Measurements from ENCODE around the gene NTSR1.

Gene NTSR1

GRCh38 chr20:62740286-62741141 lies 31.9 kb downstream of the NTSR1 start:
- peak; percentile 88 for DNase-seq (ENCODE audit: low read depth)

- DNase-seq (ENCODE audit: low read depth), result peak; percentile 7
These were observed 32.6 kb downstream of the NTSR1 start for GRCh38 chr20:62741191-62741691.

- DNase-seq (ENCODE audit: low read depth), result no peak
These were observed 33.3 kb downstream of the NTSR1 start for GRCh38 chr20:62741701-62742491.

DNA sequence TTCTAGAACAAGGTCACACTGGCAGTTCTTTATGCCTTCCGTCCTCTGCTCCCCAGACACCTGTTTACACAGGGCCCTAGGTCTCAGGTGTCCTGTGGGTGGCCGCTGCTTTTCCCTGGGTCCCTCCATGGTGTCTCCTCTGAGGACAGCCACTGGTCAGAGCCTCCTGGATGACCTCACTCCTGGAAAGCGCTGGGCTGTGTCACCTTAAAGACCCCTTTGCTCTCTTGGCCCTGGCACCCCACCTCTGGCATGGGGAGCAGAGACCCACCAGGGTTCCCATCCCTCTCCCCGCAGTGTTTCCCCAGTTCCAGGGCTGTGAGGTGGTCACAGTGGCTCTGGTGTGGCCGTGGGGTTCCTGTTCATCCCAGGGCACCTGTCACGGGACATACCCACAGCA lies 33.9 kb downstream of the NTSR1 start:
- no peak for DNase-seq (ENCODE audit: low read depth)

GRCh38 chr20:62742979-62743776 lies 34.5 kb downstream of the NTSR1 start:
- no peak for DNase-seq (ENCODE audit: low read depth)

DNA sequence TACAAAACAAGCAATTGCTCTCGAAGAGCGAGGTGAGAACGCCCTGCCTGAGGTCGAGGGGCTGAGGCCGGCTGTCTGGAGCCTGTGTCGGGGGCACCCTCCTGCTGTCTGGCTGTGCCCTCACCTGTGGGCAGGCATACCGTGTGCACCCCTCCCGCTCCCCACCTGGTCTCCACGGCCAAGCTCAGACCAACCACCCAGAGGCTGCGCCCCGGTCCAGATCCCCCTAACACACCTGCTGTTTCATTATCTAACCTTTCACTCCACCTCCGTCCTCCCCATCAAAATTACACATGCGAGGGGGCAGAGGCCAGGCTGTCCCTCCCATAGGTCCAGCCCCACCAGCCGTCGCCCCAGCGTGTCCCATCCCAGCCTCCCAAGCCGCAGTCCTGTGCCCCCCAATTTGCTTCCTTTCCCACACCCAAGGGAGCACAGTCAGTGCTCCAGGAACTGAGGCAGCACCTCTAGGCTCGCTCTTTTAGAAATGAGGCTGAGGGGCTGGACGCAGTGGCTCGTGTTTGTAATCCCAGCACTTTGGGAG lies 35.2 kb downstream of the NTSR1 start:
- no peak for DNase-seq (ENCODE audit: low read depth)

DNA sequence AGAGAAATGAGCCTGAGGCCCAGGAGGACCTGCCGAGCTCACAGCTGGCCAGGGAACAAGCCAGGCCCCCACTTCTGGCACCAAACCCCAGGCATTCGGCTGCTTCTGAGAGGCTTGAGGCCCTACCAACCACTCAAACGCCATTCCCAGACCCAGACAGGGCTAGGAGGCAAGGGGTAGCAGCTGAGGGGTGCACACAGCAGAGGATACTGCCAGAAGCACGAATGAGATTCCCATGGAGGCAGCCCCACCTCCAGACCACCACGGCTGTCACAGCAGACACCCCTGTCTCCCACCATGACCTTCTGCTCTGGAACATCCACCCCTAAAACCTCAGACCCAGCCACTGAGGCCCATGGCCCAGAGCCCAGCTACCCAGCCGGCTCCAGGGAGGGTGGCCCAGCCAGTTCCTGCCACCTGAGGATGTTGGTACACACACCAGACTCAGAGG lies 36.1 kb downstream of the NTSR1 start:
- no peak for DNase-seq (ENCODE audit: low read depth)

- DNase-seq (ENCODE audit: low read depth), result no peak
These were observed 36.8 kb downstream of the NTSR1 start for GRCh38 chr20:62745279-62745951.

DNA sequence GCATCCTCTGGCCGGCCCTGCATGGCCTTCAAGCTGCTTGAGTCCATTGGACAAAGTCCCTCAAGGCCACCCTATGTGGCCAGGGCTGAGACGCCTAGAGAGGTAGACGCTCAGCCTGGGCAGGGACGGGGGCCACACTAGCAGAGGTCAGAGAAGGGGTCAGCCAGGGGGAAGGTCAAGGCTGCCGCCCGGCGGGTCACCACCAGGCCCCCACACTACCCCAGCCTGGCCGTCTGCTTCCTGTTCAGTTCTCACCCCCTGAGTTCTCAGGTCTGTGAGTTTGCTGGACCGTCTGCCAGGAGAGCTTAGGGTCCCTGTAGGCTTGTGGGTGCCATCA lies 37.3 kb downstream of the NTSR1 start:
- no peak for DNase-seq (ENCODE audit: low read depth)

GRCh38 chr20:62748311-62748710 lies 39.7 kb downstream of the NTSR1 start:
- no peak for DNase-seq (ENCODE audit: low read depth)

DNA sequence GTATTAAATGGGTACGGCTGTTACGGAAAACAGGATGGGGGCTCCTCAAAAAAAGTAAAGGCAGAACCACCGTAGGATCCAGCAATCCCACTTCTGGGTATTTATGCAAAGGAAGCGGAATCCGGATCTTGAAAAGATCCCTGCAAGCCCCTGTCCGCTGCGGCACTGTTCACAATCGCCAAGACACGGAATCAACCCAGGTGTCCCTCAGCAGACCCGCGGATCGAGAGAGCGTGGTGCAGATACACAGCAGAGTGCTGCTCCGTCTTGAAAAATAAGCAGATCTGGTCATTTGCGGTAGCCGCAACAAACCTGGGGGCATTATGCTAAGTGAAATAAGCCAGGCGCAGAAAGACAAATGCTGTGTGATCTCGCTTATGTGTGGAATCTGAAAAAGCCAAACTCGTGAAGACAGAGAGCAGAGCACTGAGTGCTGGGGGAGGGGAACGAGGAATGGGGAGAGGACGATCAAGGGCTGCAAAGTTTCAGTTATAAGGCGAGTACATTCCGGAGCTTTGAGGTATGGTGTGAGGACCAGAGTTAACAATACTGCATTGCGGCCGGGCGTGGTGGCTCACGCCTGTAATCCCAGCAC lies 41.3 kb downstream of the NTSR1 start:
- DNase-seq (ENCODE audit: low read depth), result peak; percentile 37

- no peak for DNase-seq (ENCODE audit: low read depth)
These were observed 43.0 kb downstream of the NTSR1 start for GRCh38 chr20:62751551-62752150.

GRCh38 chr20:62752181-62752670 lies 43.6 kb downstream of the NTSR1 start:
- no peak for DNase-seq (ENCODE audit: low read depth)

DNA sequence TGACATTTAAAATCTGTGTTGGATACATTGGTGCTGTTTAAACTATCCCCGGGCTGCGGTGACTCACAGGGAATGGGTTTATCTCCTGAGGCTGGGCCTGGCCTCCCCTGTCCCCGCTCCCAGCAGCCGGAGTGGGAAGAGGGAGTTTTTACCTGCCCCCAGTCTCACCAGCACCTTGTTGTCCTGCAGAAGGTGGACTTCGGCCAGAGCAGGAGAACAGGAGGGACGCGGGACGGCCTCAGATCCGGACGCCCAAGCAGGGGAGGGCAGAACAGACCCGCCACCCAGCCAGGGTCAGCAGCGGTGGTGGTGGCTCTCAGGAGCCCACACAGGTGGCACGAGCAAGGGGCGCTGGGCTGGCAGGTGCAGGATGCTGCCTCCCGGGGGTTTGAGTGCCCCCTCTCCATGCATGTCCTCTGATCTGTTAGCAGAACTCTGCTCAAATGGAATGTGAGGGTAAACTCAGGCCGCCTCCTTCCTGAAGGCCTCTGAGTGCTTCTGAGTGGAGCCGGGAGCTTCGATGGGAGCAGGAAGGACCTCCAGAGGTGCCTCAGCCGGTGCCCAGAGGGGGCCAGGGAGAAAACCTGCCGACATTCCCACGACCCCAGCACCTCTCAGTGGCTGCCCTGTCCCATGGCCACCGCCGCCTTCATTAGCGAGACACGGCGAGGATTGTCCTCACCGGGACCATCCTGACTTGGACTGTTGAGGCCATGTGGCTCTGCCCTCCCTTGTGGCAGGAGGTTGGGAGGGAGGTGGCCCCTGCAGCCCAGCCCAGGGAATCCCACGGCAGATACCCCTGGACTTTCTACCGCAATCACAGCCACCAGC lies 44.2 kb downstream of the NTSR1 start:
- DNase-seq (ENCODE audit: low read depth), result peak; percentile 27

- no peak for DNase-seq (ENCODE audit: low read depth)
These were observed 45.0 kb downstream of the NTSR1 start for GRCh38 chr20:62753626-62754025.

- no peak for DNase-seq (ENCODE audit: low read depth)
These were observed 45.7 kb downstream of the NTSR1 start for GRCh38 chr20:62754122-62754990.

- DNase-seq (ENCODE audit: low read depth), result no peak
These were observed 46.3 kb downstream of the NTSR1 start for GRCh38 chr20:62754991-62755356.
